ENCODE measurements around the gene PNPLA3. TPM values are rescaled to one million over a fixed set of nuclear protein-coding genes. Genes with fewer than 3 reads are reported as not detected.
"Not testable (repeated sequence)": the region's sequence is repeated elsewhere in the genome, so short reads cannot be mapped to it uniquely, and the experiment has no call there.

Gene PNPLA3
- total RNA-seq, 2 donors from 2014 or later, result not detected

DNA sequence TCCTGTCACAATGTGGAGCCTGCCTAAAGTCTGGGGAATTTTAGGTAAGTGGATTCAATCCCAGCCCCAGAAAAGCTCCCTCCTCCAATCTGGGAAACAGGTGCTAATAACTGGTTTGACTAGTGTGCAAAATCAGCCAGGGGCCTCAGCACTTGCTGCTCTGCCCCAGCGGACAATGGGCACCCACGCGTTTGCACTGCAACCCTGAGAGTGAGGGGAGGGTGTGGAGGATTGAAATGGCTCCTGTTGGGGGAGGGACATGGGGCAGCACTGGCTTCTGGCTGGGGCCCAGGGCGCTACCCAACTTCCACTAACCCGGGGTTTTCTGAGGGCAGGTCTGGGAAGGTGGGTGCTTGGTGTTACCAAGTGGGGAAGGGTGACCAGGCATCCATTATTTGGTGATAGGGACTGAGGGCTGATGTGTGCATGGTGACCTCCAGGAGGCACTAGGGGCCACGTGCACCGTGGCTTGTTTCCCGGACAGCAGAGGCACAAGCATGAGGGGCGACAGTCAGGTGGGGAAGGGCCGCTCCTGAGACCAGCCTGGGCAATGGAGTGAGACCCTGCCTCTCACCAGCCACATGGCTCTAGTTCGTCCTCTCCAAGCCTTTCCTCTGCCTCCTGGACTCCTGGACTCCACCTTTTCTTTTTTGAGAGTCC, 27.5 kb upstream of the PNPLA3 start:
- Histone ChIP-seq H3K27me3 (replicated peaks; ENCODE audit: insufficient read depth) (no peaks in the 10 kb centered on the region), H3K36me3 (no peaks in the 10 kb centered on the region), H3K9me3 (no peaks in the 10 kb centered on the region), H3K4me3 (no peak overlapping the region), H3K27ac (no peak overlapping the region), H3K4me1 (ENCODE audit: control insufficient read depth in 1 of 2, low read depth in 2 of 2) (peaks cover 0 to 6% of the 10 kb centered on the region in 2 donors)
- ATAC-seq (ENCODE audit: insufficient number of reproducible peaks, low FRiP score, low read depth) (no peak), DNase-seq (ENCODE audit: low spot score) (no peak)
- TF ChIP-seq, protein P1, sequence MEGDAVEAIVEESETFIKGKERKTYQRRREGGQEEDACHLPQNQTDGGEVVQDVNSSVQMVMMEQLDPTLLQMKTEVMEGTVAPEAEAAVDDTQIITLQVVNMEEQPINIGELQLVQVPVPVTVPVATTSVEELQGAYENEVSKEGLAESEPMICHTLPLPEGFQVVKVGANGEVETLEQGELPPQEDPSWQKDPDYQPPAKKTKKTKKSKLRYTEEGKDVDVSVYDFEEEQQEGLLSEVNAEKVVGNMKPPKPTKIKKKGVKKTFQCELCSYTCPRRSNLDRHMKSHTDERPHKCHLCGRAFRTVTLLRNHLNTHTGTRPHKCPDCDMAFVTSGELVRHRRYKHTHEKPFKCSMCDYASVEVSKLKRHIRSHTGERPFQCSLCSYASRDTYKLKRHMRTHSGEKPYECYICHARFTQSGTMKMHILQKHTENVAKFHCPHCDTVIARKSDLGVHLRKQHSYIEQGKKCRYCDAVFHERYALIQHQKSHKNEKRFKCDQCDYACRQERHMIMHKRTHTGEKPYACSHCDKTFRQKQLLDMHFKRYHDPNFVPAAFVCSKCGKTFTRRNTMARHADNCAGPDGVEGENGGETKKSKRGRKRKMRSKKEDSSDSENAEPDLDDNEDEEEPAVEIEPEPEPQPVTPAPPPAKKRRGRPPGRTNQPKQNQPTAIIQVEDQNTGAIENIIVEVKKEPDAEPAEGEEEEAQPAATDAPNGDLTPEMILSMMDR (IDR thresholded peaks at IDR 0.05), result no peak

DNA sequence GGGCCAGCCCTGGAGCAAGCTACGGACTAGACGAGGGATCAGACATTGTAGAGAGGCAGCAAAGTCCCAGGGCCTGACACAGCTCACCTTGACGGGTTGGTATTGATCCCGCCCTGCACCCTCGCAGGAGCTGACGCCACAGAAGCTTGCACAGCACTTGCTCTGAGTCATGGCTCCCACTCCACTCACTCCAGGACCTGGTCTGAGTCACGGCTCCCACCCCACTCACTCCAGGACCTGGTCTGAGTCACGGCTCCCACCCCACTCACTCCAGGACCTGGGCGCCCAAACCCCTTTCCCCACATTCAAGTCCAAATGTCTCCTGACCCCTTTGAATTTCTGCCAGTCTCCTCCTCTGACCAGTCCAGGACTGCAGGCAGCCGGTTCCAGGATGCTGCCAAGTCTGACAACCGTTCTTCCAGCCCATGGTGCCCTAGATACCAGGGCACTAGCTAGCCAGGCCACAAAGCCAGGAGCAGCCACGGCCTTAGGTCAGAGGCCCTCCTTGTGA, 25.8 kb upstream of the PNPLA3 start:
- DNase-seq (ENCODE audit: low spot score) (no peak), ATAC-seq (ENCODE audit: insufficient number of reproducible peaks, low FRiP score, low read depth) (no peak)
- H3K36me3 ChIP-seq, result no peaks in the 10 kb centered on the region

DNA sequence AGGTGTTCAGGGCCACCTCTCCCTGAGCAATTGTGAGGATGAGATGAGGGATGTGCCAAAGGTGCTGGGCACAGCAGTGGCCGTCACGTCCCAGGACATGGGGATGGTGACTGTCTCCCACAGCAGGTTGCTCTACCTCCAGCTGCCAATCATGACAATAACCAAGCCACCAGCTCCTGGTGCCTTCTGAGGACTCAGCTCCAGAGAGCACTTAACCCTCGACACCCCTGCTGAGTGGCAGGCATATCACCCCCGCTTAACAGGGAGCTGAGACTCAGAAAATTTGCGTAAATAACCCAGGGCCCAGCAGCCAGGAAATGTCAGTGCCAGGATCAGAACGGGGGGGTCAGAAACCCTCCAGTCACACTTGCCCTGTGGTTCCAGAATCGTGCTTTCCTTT, 23.4 kb upstream of the PNPLA3 start:
- Histone ChIP-seq H3K36me3 (no peaks in the 10 kb centered on the region), H3K27ac (no peak overlapping the region), H3K27me3 (replicated peaks; ENCODE audit: insufficient read depth) (no peaks in the 10 kb centered on the region), H3K4me1 (ENCODE audit: control insufficient read depth in 1 of 2, low read depth in 2 of 2) (no peaks in the 10 kb centered on the region), H3K9me3 (no peaks in the 10 kb centered on the region), H3K4me3 (no peak overlapping the region)
- TF ChIP-seq, protein P1 (IDR thresholded peaks at IDR 0.05), result no peak
- ATAC-seq (ENCODE audit: insufficient number of reproducible peaks, low FRiP score, low read depth) (no peak), DNase-seq (ENCODE audit: low spot score) (no peak)

More for the DNA sequence above, 25.8 kb upstream of the PNPLA3 start:
- Histone ChIP-seq H3K9me3 (no peaks in the 10 kb centered on the region), H3K27ac (no peak overlapping the region), H3K4me3 (no peak overlapping the region), H3K4me1 (ENCODE audit: control insufficient read depth in 1 of 2, low read depth in 2 of 2) (no peaks in the 10 kb centered on the region), H3K27me3 (replicated peaks; ENCODE audit: insufficient read depth) (no peaks in the 10 kb centered on the region)
- TF ChIP-seq, protein P1 (IDR thresholded peaks at IDR 0.05), result no peak

DNA sequence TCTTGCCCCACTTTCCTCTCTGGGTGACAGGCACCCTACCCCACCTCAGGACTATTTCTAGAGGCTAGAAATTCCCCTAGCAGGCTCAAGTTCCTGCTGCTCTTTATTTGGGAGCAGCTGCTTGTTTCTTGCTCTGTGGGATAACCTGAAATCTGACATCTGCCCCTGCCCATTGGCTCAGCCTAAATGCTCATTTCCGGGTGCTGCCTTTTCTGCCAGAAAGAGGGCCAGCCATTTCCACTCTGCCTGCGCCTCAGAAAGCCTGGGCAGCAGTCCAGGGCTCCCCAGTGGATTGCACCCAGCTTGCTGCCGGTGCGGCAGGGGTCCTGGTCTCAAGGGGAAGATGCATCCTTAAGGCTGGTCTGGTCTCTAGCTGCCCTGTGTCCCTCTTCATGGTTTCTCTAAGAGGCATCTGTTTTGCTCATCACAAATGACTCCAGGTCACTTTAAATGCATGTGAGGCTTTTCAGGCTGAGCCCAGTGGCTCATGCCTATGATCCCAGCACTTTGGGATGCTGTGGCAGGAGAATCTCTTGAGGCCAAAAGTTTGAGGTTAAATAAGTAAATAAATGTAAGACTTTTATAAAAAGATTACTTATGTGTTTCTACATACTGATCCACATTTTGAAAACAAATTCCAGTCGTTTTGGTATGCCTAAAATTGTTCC, 21.5 kb upstream of the PNPLA3 start:
- Histone ChIP-seq H3K4me3 (no peak overlapping the region), H3K36me3 (no peaks in the 10 kb centered on the region), H3K4me1 (ENCODE audit: control insufficient read depth in 1 of 2, low read depth in 2 of 2) (no peaks in the 10 kb centered on the region), H3K9me3 (no peaks in the 10 kb centered on the region), H3K27ac (no peak overlapping the region), H3K27me3 (replicated peaks; ENCODE audit: insufficient read depth) (no peaks in the 10 kb centered on the region)
- no peak for DNase-seq (ENCODE audit: low spot score)
- TF ChIP-seq, protein P1 (IDR thresholded peaks at IDR 0.05), result no peak
- ATAC-seq (ENCODE audit: insufficient number of reproducible peaks, low FRiP score, low read depth), result no peak

DNA sequence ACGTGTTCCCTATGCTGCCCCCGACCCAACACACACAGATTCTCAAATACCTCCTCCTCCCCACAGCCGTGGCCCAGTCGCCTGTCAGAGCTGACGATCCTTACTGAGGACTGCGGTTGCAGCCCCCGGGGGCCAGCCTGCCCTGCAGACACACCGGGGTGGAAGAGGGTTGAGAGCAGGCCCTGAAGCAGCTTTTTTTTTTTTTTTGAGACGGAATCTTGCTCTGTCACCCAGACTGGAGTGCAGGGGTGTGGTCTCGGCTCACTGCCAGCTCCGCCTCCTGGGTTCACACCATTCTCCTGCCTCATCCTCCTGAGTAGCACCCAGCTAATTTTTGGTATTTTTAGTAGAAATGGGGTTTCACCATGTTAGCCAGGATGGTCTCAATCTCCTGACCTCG, 20.6 kb upstream of the PNPLA3 start:
- not testable (repeated sequence) for ATAC-seq (ENCODE audit: insufficient number of reproducible peaks, low FRiP score, low read depth); H3K4me1 ChIP-seq (ENCODE audit: control insufficient read depth in 1 of 2, low read depth in 2 of 2); H3K27ac ChIP-seq; H3K27me3 ChIP-seq (replicated peaks; ENCODE audit: insufficient read depth); H3K9me3 ChIP-seq; H3K4me3 ChIP-seq; H3K36me3 ChIP-seq; DNase-seq (ENCODE audit: low spot score)

DNA sequence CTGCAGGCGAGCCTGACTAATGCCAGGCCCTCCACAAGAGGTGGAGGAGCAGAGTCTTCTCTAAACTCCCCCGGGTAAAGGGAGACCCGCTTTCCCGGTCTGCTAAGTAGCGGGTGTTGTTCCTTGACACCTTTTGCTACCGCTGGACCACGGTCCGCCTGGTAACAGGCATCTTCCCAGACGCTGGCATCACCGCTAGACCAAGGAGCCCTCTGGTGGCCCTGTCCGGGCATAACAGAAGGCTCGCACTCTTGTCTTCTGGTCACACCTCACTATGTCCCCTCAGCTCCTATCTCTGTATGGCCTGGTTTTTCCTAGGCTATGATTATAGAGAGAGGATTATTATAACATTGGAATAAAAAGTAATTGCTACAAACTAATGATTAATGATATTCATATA, 19.2 kb upstream of the PNPLA3 start:
- not testable (repeated sequence) for H3K36me3 ChIP-seq; H3K4me1 ChIP-seq (ENCODE audit: control insufficient read depth in 1 of 2, low read depth in 2 of 2); H3K27ac ChIP-seq; ATAC-seq (ENCODE audit: insufficient number of reproducible peaks, low FRiP score, low read depth); H3K9me3 ChIP-seq; H3K27me3 ChIP-seq (replicated peaks; ENCODE audit: insufficient read depth); H3K4me3 ChIP-seq; DNase-seq (ENCODE audit: low spot score)

Measured in thoracic aorta (tissue), 2 donors.